Measurements from ENCODE around the gene PAX1.

The PAX1 gene

GRCh38 chr20:21705575-21706260 is at the start of gene PAX1:
Gene PAX1, plus strand, starts transcription at chr20:21705664. Its CDS starts 49 bp downstream, at chr20:21705713.
- DNase-seq = no peak

GRCh38 chr20:21656308-21657067 is 49.0 kb upstream of the PAX1 start:
- no peak for DNase-seq

GRCh38 chr20:21661488-21662055 is 43.9 kb upstream of the PAX1 start:
- no peak for DNase-seq

DNA sequence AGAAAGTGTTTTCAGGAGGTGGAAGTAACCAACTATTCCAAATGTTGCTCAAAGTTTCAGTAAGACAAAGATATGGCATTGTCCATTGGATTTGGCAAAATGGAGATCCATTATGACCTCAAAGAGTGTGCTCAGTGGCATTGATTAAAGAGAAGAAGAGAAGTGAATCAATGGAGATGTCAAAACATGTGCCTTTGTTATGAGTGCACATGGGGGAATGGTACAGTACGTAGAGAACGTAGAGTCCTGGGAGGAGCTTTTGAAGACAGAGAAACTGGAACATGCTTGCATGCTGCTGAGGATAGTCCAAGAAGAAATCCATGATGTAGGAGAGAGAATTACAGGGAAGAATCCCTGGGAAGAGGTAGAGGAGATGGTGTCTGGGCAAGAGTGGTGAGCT is 42.0 kb upstream of the PAX1 start:
- no peak for DNase-seq

- no peak for DNase-seq
Observed at GRCh38 chr20:21665687-21666446, 39.6 kb upstream of the PAX1 start.

GRCh38 chr20:21670126-21670525 is 35.3 kb upstream of the PAX1 start:
- no peak for DNase-seq

- no peak for DNase-seq
Observed at GRCh38 chr20:21670981-21671380, 34.5 kb upstream of the PAX1 start.

DNA sequence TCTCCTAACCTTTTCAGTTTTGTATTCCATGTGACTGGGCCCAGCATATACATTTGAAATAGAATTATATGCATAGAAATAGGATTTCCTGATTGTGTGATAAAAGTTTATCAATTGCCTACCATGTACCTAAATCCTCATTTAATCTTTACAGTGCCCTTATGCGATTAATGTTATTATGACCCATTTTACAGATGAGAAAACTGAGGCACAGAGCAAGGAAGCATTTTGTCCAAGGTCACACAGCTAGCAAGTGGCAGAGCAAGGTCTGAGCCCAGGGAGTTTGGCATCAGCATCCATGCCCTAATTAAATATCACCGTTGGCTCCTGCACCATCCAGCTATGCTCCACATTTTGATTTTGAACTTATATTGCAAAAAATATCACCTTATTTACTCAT is 28.2 kb upstream of the PAX1 start:
- no peak for DNase-seq

DNA sequence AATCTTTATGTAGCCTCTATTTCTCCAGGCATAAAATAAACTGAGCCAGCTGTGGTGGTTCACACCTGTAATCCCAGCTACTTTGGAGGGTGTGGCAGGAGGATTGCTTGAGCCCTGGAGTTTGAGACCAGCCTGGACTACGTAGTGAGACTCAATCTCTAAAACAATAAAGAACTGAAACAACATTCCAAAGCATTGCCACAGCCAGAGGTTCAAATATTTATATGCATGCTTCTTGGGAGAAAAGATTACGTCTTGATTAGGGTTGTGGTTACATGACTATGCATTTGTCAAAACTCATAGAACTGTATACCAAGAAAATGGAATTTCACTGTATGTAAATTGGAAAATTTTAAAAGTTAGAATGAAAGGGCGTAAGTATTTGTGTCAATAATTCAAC is 27.7 kb upstream of the PAX1 start:
- DNase-seq = no peak

GRCh38 chr20:21681234-21681921 is 24.1 kb upstream of the PAX1 start:
- DNase-seq = no peak

DNA sequence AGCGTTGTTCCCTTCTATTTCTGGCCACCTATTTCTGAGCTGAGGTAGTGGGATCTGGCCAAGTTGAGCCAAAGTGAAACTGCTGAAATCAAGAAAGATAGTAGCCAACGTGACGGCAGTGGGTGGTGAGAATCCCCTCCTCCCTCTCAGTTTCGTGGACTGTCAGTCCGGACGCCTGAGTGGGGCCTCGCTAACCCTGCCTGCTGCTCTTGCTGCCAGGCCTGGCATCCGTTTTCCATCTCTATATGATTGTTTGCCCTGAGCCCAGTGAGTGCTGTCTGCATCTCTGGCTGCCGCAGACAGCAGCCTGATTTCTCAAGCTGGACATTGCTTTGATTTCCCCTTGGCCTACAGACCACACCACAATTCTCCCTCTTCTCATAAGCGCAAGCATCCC is 23.5 kb upstream of the PAX1 start:
- no peak for DNase-seq

- no peak for DNase-seq
Observed at GRCh38 chr20:21682521-21682954, 22.9 kb upstream of the PAX1 start.

DNA sequence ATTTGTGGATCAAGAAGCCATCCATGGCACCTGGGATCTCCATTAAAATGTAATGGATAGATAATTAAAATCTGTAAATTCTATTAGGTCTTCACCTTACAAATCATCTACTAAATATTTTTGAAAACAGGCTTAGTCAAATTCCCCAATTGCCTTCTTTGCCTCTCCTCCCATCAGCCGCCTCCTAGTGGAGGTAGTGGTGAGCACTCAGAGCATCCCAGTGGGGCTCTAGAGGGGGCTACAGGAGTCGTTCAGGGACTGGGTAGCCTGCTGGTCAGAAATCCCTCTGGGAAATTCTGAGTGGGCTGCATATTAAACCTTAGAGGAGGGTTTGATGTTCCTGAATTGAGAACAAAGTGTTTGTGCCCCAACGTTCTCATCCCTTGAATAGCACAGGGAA is 20.8 kb upstream of the PAX1 start:
- no peak for DNase-seq

GRCh38 chr20:21685981-21686380 is 19.5 kb upstream of the PAX1 start:
- DNase-seq = no peak

- no peak for DNase-seq
Observed at GRCh38 chr20:21693322-21693721, 12.1 kb upstream of the PAX1 start.

DNA sequence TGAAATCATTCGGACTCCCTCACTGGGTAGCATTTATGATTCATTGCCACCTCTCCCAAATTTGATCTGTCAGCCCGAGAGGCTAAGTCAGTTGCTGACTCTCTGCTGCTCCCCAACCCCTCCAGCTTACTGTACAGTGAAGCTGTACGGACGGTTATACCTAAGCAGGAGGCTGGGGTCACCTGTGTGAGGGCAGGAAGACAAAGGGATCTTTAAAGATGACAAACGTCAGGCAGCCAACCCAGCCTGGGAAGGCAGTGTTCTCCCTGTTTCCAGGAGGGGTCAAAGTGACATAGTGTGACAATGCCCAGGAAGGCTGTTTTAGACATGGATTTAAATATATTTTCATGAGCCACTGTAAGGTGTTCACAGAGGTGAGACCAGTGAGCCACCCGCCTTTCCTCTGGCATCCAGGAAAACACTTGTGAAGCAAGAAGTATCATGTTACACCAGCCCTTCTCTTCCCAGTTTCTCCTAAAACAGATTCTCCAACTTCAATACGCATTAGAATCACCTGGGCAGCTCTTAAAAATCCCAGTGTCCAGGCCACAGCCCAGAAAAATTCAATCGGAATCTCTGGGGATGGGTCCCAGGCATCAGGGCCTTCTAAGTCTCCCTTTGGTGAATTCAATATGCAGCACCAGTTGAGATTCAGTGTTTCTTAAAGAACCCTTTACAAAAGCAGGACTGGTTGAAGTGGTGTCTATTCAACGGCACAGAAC is 6.8 kb upstream of the PAX1 start:
- no peak for DNase-seq

DNA sequence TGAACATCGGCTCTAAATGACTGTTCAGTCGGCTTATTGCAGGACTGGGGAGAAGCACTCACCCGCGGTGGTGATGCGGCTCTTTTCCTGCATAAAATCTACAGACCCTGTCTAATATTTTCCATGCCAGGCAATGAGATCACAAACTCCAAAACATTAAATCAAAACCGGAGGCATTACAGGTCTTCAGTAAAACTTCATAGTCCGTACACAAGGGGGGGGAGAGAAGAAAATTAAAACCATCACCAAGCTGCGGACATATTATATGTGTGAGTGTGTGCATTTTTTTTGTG is 6.3 kb upstream of the PAX1 start:
- no peak for DNase-seq

DNA sequence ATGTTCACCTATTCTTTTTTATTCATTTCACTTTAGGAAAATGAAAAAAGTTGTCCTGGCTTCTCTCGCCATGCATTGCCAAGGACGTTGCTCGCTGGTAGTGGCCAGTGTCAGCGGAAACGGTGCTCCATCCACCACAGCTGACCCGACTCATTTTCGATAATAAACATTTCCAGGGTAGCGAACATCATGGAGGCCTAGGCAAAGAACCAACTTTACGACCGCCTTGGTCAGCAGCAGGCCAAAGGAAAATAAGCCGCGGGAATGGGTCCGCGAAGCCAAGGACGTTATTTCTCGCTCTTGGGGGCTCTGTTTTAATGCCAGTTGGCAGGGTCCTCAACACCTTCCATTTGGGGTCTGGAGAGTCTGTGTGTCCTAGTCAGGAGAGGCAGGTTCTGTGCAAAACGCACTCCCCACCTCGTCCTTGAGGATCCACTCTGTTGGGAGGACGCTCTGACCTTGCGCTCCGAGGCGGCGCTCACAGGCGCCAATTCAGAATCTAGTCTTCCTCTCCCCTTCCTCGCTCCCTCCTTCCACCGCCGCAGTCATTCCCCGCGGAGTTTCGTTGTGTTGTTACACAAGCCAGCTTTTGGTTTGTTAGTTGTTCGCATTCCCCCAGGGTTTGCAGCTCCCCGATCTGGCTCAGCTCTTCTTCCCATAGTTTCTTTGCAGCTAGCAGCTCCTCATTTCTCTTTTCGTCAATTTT is 4.1 kb upstream of the PAX1 start:
- no peak for DNase-seq

DNA sequence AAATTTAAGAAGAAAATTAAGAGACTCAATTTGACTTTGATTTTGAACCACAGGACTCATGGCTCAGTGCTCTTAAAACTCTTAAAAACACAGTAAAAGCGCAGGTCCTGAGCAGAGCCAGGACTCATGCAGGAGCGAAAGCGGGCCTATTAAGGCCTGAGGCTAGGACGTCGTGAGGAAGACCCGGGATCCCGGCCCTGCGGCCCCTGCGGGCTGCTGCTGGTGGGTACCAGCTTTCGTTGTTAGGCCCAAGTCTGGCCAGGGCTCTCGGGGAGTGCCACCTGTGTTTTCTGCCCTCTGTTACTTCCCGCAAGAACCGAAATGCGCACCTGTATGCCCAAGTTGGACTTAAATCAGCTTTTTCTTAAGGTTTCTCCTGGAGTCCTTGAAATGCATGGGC is 3.4 kb upstream of the PAX1 start:
- DNase-seq = no peak

DNA sequence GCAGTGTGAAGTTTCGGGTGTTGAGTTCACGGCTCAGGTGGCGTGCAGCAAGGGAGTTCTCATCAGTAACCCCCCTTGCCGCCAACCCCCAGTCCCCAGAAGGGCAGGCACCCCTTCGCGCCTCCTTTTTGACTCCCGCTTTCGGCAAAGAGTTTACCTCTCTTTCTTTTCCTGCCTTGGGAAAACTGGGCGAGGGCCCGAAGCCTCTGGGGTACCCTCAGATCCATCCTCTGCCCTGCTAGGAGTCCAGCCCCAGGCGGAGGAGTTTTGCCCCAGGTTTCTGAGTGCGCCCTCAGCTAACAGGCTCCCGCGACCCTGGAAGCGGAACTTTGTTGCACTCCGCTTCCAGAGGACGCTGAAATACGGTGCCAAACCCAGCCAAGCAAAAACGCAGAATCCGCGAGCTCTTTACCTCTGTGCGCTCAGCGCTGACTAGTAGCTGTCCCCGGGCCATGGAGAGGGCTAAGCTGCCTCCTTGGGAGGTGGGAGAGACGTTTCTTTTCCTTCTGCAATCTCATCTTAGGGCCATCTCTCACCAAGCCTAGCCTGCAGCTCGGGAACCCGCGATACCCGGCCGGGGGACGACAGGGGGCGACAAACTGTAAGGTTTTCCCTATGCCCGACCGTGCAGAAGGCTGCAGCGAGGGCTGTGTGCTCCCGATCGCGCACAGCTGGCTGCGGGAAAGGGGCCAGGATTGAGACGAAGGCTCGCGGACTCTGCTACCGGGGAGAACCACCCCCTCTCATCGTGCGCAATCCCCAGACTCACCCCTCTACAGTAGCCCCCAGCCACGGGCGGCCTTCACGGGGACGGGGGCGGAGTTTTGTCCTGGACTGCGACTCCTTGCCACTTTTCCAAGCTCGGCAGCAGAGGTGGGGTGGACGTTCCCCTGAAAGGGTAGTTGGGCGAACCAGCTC is 2.7 kb upstream of the PAX1 start:
- no peak for DNase-seq
